Measurements from ENCODE around the gene EGFL7. TPM values are rescaled to one million over a fixed set of nuclear protein-coding genes. Genes with fewer than 3 reads are reported as not detected.

The EGFL7 gene
- total RNA-seq, 5 donors from 2014 or later (not counting 1 experiment from before 2014, with no cell fraction given), result 0.43 to 1.9 (median 1.1) TPM

DNA sequence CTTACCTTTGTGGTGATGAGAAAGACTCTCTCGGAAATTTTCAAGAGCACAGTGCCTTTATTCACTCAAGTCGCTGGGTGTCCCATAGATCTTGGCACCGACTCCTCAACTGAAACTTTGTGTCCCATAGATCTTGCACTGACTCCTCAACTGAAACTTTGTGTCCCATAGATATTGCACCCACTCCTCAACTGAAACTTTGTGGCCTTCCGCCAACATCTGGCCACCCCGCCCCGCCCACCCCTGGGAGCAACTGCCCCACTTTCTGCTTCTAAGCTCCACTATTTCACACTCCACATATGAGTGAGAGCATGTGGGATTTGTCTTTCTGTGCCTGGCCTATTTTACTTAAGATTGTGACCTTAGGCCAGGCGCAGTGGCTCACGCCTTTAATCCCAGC is 12.7 kb upstream of the EGFL7 start:
- Mint-ChIP-seq H3K27me3 (peaks cover 16 to 36% of the 10 kb centered on the region in 2 donors), H3K4me1 (no peaks in the 10 kb centered on the region), H3K9me3 (no peaks in the 10 kb centered on the region), H3K36me3 (no peaks in the 10 kb centered on the region), H3K27ac (no peak overlapping the region), H3K4me3 (no peak overlapping the region)
- no peaks in the 10 kb centered on the region for H3K9me3 ChIP-seq
- peaks cover 0 to 79% of the 10 kb centered on the region in 2 experiments for H3K27me3 ChIP-seq (replicated peaks in 1 of 2; ENCODE audit: control insufficient read depth in 2 of 2, extremely low read depth in 1 of 2, insufficient read depth in 2 of 2, low read length in 1 of 2)
- H3K36me3 ChIP-seq (ENCODE audit: control insufficient read depth in 2 of 2, extremely low read depth in 1 of 2, insufficient read depth in 1 of 2, low read length in 1 of 2), result no peaks in the 10 kb centered on the region
- no peak for ATAC-seq (replicated peaks in 1 of 4)
- H3K4me3 ChIP-seq (ENCODE audit: control insufficient read depth in 1 of 2, extremely low read depth in 1 of 2, low read length in 1 of 2), result no peak overlapping the region
- no peak for DNase-seq
- peaks cover 2 to 7% of the 10 kb centered on the region in 2 experiments for H3K4me1 ChIP-seq (ENCODE audit: control insufficient read depth in 1 of 2, extremely low read depth in 1 of 2, insufficient read depth in 2 of 2, low read length in 2 of 2)
- CTCF ChIA-PET, result interaction anchor here in 1 of 2 donors (0.7 kb wide), 1 partner anchor 12 kb away, joined by 3 read pairs; no protein-coding TSS in a partner anchor
- H3K27ac ChIP-seq (ENCODE audit: low read length), result no peak overlapping the region
- 97% methylated on average over 4 of the region's 8 CpGs for WGBS (ENCODE audit: insufficient coverage)
- POLR2A ChIA-PET, result no interaction called here

DNA sequence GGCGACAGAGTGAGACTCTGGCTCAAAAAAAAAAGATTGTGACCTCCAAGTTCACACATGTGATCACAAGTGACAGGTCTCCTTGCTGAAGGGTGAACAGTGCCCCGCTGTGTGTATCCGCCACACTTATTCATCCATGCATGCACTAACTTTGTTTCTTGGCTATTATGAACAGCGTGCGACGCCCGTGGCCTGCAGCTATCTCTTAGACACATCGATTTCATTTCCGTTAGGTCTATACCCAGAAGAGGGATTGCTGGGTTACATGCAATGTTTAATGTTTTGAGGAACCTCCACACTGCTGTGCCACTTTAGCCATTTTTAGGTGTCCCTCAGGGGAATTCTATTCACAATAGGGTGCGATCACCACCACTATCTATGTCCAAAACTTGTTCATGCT is 12.1 kb upstream of the EGFL7 start:
- Histone ChIP-seq H3K27ac (ENCODE audit: low read length) (no peak overlapping the region), H3K4me1 (ENCODE audit: control insufficient read depth in 1 of 2, extremely low read depth in 1 of 2, insufficient read depth in 2 of 2, low read length in 2 of 2) (peaks cover 2 to 7% of the 10 kb centered on the region in 2 experiments), H3K27me3 (replicated peaks in 1 of 2; ENCODE audit: control insufficient read depth in 2 of 2, extremely low read depth in 1 of 2, insufficient read depth in 2 of 2, low read length in 1 of 2) (peaks cover 0 to 79% of the 10 kb centered on the region in 2 experiments), H3K36me3 (ENCODE audit: control insufficient read depth in 2 of 2, extremely low read depth in 1 of 2, insufficient read depth in 1 of 2, low read length in 1 of 2) (no peaks in the 10 kb centered on the region), H3K9me3 (no peaks in the 10 kb centered on the region), H3K4me3 (ENCODE audit: control insufficient read depth in 1 of 2, extremely low read depth in 1 of 2, low read length in 1 of 2) (no peak overlapping the region)
- Mint-ChIP-seq H3K36me3 (no peaks in the 10 kb centered on the region), H3K27me3 (peaks cover 16 to 40% of the 10 kb centered on the region in 2 donors), H3K27ac (no peak overlapping the region), H3K4me3 (no peak overlapping the region), H3K4me1 (no peaks in the 10 kb centered on the region), H3K9me3 (no peaks in the 10 kb centered on the region)
- DNase-seq, result no peak
- ChIA-PET CTCF (no interaction called here), POLR2A (no interaction called here)
- WGBS (ENCODE audit: insufficient coverage), result 83% methylated on average over 9 of the region's 10 CpGs
- ATAC-seq (replicated peaks in 1 of 4), result no peak

DNA sequence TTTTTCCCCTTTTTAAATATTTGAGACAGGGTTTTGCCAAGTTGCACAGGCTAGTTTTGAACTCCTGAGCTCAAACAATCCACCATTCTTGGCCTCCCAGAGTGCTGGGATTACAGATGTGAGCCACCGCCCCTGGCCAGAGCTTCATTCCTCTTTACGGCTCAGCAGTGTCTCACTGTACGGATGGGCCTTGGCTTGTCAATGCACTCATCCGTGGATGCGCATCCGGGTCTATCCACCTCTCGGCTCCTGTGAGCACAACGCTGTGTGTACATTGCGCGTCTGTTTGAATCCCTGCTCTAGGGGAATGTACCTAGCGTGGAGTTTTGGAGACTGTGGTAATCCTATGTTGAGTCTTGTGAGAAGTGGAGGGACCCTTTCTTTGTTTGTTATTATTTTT is 10.9 kb upstream of the EGFL7 start:
- Mint-ChIP-seq H3K27me3 (peaks cover 15 to 50% of the 10 kb centered on the region in 2 donors), H3K4me3 (no peak overlapping the region), H3K9me3 (no peaks in the 10 kb centered on the region), H3K27ac (no peak overlapping the region), H3K4me1 (peaks cover 0 to 5% (median 4%) of the 10 kb centered on the region in 3 donors), H3K36me3 (no peaks in the 10 kb centered on the region)
- DNase-seq, result no peak
- WGBS (ENCODE audit: insufficient coverage), result 99% methylated on average over 8 of the region's 11 CpGs
- Histone ChIP-seq H3K4me3 (ENCODE audit: control insufficient read depth in 1 of 2, extremely low read depth in 1 of 2, low read length in 1 of 2) (no peak overlapping the region), H3K36me3 (ENCODE audit: control insufficient read depth in 2 of 2, extremely low read depth in 1 of 2, insufficient read depth in 1 of 2, low read length in 1 of 2) (no peaks in the 10 kb centered on the region), H3K27me3 (replicated peaks in 1 of 2; ENCODE audit: control insufficient read depth in 2 of 2, extremely low read depth in 1 of 2, insufficient read depth in 2 of 2, low read length in 1 of 2) (peaks cover 0 to 79% of the 10 kb centered on the region in 2 experiments), H3K4me1 (ENCODE audit: control insufficient read depth in 1 of 2, extremely low read depth in 1 of 2, insufficient read depth in 2 of 2, low read length in 2 of 2) (peaks cover 0 to 15% of the 10 kb centered on the region in 2 experiments), H3K9me3 (no peaks in the 10 kb centered on the region), H3K27ac (ENCODE audit: low read length) (no peak overlapping the region)
- ChIA-PET CTCF (interaction anchor here in 1 of 2 donors (0.6 kb wide), 1 partner anchor 20 kb away, joined by 8 read pairs; no protein-coding TSS in a partner anchor), POLR2A (no interaction called here)
- no peak for ATAC-seq (replicated peaks in 1 of 4)

DNA sequence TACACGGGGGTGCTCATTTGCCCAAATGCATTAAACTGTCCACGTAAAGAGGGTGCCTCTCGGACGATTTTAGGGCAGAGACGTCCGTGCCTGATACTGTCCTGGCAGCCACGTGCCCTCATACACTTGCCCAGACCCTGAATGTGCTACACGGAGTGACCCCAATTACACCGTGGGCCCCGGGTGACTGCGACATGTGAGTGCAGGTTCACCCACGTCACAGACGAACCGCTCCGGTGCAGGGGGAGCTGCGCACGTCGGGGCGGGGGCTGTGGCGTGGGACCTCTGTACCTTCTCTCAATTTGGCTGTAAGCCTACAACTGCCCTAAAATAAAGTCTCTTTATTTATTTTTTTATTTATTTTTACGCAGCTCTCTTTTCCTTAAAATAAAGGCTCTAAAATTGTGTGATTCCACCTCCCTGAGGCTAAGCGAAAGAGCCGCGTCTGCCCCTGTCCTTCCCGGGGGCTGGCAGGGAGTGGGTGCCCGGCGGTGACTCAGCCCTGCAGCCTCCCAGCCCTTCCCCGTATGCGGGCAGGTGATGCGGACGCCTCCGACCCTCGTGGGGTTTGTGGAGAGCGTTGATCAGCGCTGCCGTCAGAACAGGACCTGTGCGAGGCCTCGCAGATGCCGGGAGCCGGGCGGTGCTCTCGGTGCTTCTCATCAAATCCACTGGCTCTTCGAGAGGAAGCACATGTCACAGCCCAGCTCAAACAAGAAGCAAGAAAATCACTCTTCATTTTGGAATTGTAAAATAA is 9.2 kb upstream of the EGFL7 start:
- H3K9me3 Mint-ChIP-seq, result no peaks in the 10 kb centered on the region
- peaks cover 21 to 55% of the 10 kb centered on the region in 2 donors for H3K27me3 Mint-ChIP-seq
- no peak for DNase-seq
- peaks cover 0 to 82% of the 10 kb centered on the region in 2 experiments for H3K27me3 ChIP-seq (replicated peaks in 1 of 2; ENCODE audit: control insufficient read depth in 2 of 2, extremely low read depth in 1 of 2, insufficient read depth in 2 of 2, low read length in 1 of 2)
- H3K36me3 ChIP-seq (ENCODE audit: control insufficient read depth in 2 of 2, extremely low read depth in 1 of 2, insufficient read depth in 1 of 2, low read length in 1 of 2), result no peaks in the 10 kb centered on the region
- no peaks in the 10 kb centered on the region for H3K9me3 ChIP-seq
- H3K4me3 ChIP-seq (ENCODE audit: control insufficient read depth in 1 of 2, extremely low read depth in 1 of 2, low read length in 1 of 2), result no peak overlapping the region
- ChIA-PET POLR2A (no interaction called here), CTCF (no interaction called here)
- peaks cover 10 to 14% (median 14%) of the 10 kb centered on the region in 3 donors for H3K4me1 Mint-ChIP-seq
- no peak overlapping the region for H3K4me3 Mint-ChIP-seq
- WGBS (ENCODE audit: insufficient coverage), result 58% methylated on average over 24 of the region's 43 CpGs
- H3K27ac ChIP-seq (ENCODE audit: low read length), result no peak overlapping the region
- peaks cover 0 to 28% of the 10 kb centered on the region in 2 experiments for H3K4me1 ChIP-seq (ENCODE audit: control insufficient read depth in 1 of 2, extremely low read depth in 1 of 2, insufficient read depth in 2 of 2, low read length in 2 of 2)
- H3K36me3 Mint-ChIP-seq, result no peaks in the 10 kb centered on the region
- no peak for ATAC-seq (replicated peaks in 1 of 4)
- no peak overlapping the region for H3K27ac Mint-ChIP-seq

DNA sequence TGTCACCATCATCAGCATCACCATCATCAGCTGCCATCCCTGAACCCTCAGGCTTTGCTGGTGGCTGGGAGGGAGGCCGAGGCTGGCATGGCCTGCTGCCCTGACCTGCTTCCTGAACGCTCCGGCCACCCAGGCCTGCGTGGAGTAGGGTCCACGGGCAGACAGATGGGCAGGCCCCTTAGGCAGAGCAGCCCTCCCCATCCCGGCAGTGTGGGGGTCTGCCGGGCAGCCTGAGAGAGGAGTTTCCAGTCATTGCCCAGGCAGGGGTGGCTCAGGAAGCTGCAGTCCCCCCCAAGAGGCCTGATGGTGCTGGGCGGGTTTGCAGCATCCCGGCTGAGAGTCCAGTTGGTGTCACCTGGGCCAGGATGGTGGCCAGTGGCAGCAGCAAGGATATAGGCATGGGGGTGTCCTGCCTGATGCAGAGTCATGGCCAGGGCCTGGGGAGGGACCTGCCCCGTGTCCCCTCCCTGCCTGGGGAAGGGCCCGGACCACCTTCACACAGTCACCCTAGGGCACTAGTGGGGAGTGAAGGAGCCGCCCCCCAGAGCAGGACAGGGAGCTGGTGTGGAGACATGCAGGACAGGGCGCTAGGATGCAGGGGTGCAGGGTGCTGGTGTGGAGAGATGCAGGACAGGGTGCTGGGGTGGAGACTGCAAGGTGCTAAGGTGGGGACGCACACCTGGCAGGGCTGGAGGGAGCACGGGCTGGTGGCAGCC is 7.7 kb upstream of the EGFL7 start:
- ChIA-PET CTCF (no interaction called here), POLR2A (no interaction called here)
- H3K4me3 Mint-ChIP-seq, result no peak overlapping the region
- no peak overlapping the region for H3K27ac Mint-ChIP-seq
- peaks cover 12 to 16% (median 16%) of the 10 kb centered on the region in 3 donors for H3K4me1 Mint-ChIP-seq
- H3K27me3 Mint-ChIP-seq, result peaks cover 19 to 53% of the 10 kb centered on the region in 2 donors
- no peaks in the 10 kb centered on the region for H3K36me3 ChIP-seq (ENCODE audit: control insufficient read depth in 2 of 2, extremely low read depth in 1 of 2, insufficient read depth in 1 of 2, low read length in 1 of 2)
- peaks cover 3 to 43% of the 10 kb centered on the region in 2 experiments for H3K4me1 ChIP-seq (ENCODE audit: control insufficient read depth in 1 of 2, extremely low read depth in 1 of 2, insufficient read depth in 2 of 2, low read length in 2 of 2)
- no peak overlapping the region for H3K27ac ChIP-seq (ENCODE audit: low read length)
- 85% methylated on average over 12 of the region's 15 CpGs for WGBS (ENCODE audit: insufficient coverage)
- no peak for DNase-seq
- no peak overlapping the region for H3K4me3 ChIP-seq (ENCODE audit: control insufficient read depth in 1 of 2, extremely low read depth in 1 of 2, low read length in 1 of 2)
- peaks cover 0 to 83% of the 10 kb centered on the region in 2 experiments for H3K27me3 ChIP-seq (replicated peaks in 1 of 2; ENCODE audit: control insufficient read depth in 2 of 2, extremely low read depth in 1 of 2, insufficient read depth in 2 of 2, low read length in 1 of 2)
- no peaks in the 10 kb centered on the region for H3K9me3 Mint-ChIP-seq
- no peak for ATAC-seq (replicated peaks in 1 of 4)
- H3K9me3 ChIP-seq, result no peaks in the 10 kb centered on the region
- no peaks in the 10 kb centered on the region for H3K36me3 Mint-ChIP-seq

DNA sequence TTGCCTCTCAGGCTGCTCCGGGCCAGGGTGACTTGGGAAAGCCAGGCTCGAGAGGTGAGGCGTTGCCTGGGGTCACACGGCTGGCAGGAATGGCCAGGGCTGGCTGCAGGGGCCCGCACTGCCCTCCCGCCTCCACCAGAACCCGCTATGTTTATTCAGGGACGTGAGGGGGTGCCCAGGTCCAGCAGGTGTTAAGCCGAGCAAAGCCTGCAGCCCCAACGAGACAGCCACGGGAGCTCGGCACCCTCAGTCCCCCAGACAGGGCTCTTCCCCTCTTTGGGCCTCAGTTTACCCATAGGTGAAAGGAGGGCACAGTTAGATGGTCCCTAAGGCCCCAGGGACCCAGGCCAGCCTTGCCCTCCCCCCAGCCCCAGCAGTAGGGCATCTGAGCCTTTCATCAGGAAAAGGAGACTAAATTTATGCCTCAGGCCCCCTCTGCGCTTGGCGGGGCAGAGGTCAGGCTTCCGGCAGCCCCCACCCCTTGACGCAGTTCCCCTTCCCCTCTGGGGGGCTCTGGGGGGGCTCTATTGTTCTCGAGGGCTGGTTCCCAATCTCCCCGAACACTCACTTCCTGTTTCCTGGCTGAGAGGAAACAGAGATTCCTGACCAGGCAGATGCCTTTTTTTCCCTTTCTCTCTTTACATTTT is 7.1 kb upstream of the EGFL7 start:
- POLR2A ChIA-PET, result no interaction called here
- Histone ChIP-seq H3K27me3 (replicated peaks in 1 of 2; ENCODE audit: control insufficient read depth in 2 of 2, extremely low read depth in 1 of 2, insufficient read depth in 2 of 2, low read length in 1 of 2) (peaks cover 0 to 87% of the 10 kb centered on the region in 2 experiments), H3K9me3 (no peaks in the 10 kb centered on the region), H3K4me3 (ENCODE audit: control insufficient read depth in 1 of 2, extremely low read depth in 1 of 2, low read length in 1 of 2) (no peak overlapping the region), H3K27ac (ENCODE audit: low read length) (no peak overlapping the region), H3K36me3 (ENCODE audit: control insufficient read depth in 2 of 2, extremely low read depth in 1 of 2, insufficient read depth in 1 of 2, low read length in 1 of 2) (no peaks in the 10 kb centered on the region), H3K4me1 (ENCODE audit: control insufficient read depth in 1 of 2, extremely low read depth in 1 of 2, insufficient read depth in 2 of 2, low read length in 2 of 2) (peaks cover 3 to 43% of the 10 kb centered on the region in 2 experiments)
- Mint-ChIP-seq H3K27ac (no peak overlapping the region), H3K4me3 (no peak overlapping the region), H3K4me1 (peaks cover 12 to 16% (median 16%) of the 10 kb centered on the region in 3 donors), H3K9me3 (no peaks in the 10 kb centered on the region), H3K36me3 (no peaks in the 10 kb centered on the region), H3K27me3 (peaks cover 19 to 57% of the 10 kb centered on the region in 2 donors)
- no peak for DNase-seq
- CTCF ChIA-PET, result no interaction called here
- ATAC-seq (replicated peaks in 1 of 4), result no peak
- WGBS (ENCODE audit: insufficient coverage), result 36% methylated on average over 5 of the region's 18 CpGs

Data from T-cell (primary cell).